AG04449 (cell line): ENCODE results near the gene CSRP1.

Source experiments
- CTCF ChIA-PET: fragments of 350-600 bp; formaldehyde crosslinking; extraction: SDS; loops from one replicate; lab custom pipeline; 2021; ENCODE audit warnings: antibody characterized with exemption; lab: Yijun Ruan, JAX
- POLR2A ChIA-PET: fragments of 400-600, 350-600 bp; formaldehyde crosslinking; extraction: SDS; loops from one replicate; lab custom pipeline; 2020; ENCODE audit warnings: antibody characterized with exemption, inconsistent platforms; lab: Yijun Ruan, JAX
- DNase-seq: peaks from one replicate; pipeline ENCODE4 v3.0.0-alpha.2; 2010; ENCODE audit warnings: low read depth, low spot score
- H3K4me3 ChIP-seq: 2 replicates; pipeline ENCODE4 v1.5.1; 2011; ENCODE audit warnings: low read depth, mild to moderate bottlenecking, control low read depth, low read length
- CTCF ChIP-seq: IDR thresholded peaks from one replicate; pipeline ENCODE4 v1.5.1; 2011; ENCODE audit warnings: mild to moderate bottlenecking, moderate library complexity, low read length, control low read depth, inconsistent platforms; ENCODE audit not compliant: insufficient read depth; ENCODE audit errors: missing control alignments

Gene CSRP1

GRCh38 chr1:201471772-201472171, 35.2 kb downstream of the CSRP1 start:
- no peak overlapping the region for H3K4me3 ChIP-seq
- CTCF ChIA-PET = interaction anchor here (0.6 to 2.4 kb wide), 8 partner anchors 9 to 65 kb away, joined by 3 to 16 read pairs (median 4); no protein-coding TSS in a partner anchor
- DNase-seq = no peak
- POLR2A ChIA-PET = interaction anchor here (0.6 kb wide), 1 partner anchor 49 kb away, joined by 3 read pairs; no protein-coding TSS in a partner anchor
- no peak for TF ChIP-seq CTCF

- CTCF ChIA-PET = interaction anchor here (2.4 to 3.0 kb wide), 2 partner anchors 10 to 35 kb away, joined by 16 to 20 read pairs; no protein-coding TSS in a partner anchor
- DNase-seq = no peak
- POLR2A ChIA-PET = interaction anchor here (1.9 kb wide), 1 partner anchor 11 kb away, joined by 6 read pairs; no protein-coding TSS in a partner anchor
These were observed 36.3 kb downstream of the CSRP1 start for GRCh38 chr1:201470581-201470980.

GRCh38 chr1:201469645-201470074, 37.3 kb downstream of the CSRP1 start:
- no peak for TF ChIP-seq CTCF
- DNase-seq = no peak
- H3K4me3 ChIP-seq = peak overlapping the region; percentile 97
- POLR2A ChIA-PET = interaction anchor here (0.7 to 2.4 kb wide), 19 partner anchors 9 to 70 kb away, joined by 3 to 25 read pairs (median 5); partner anchors contain the start of gene CSRP1
- CTCF ChIA-PET = interaction anchor here (0.7 to 11.3 kb wide), 11 partner anchors 9 to 123 kb away, joined by 3 to 119 read pairs (median 4); no protein-coding TSS in a partner anchor

More at GRCh38 chr1:201470581-201470980, 36.3 kb downstream of the CSRP1 start:
- no peak for TF ChIP-seq CTCF
- no peak overlapping the region for H3K4me3 ChIP-seq

GRCh38 chr1:201468844-201469644, 37.9 kb downstream of the CSRP1 start, which contains the start of gene PHLDA3:
TSS of gene PHLDA3 (minus strand) at chr1:201469188. CDS start at chr1:201468786, 402 bp downstream.
- DNase-seq = no peak
- ChIA-PET POLR2A (interaction anchor here (0.6 to 2.4 kb wide), 24 partner anchors 8 to 71 kb away, joined by 3 to 25 read pairs (median 4); partner anchors contain the start of gene CSRP1), CTCF (interaction anchor here (0.7 to 11.3 kb wide), 13 partner anchors 9 to 123 kb away, joined by 3 to 119 read pairs (median 4); no protein-coding TSS in a partner anchor)
- TF ChIP-seq CTCF = no peak
- peak within 1 kb of the TSS; percentile 97 for H3K4me3 ChIP-seq

GRCh38 chr1:201468501-201468843, 38.5 kb downstream of the CSRP1 start:
- no peak for DNase-seq
- ChIA-PET POLR2A (interaction anchor here (0.6 to 2.4 kb wide), 17 partner anchors 8 to 70 kb away, joined by 3 to 25 read pairs (median 5); partner anchors contain the start of gene CSRP1), CTCF (interaction anchor here (0.8 to 11.3 kb wide), 10 partner anchors 10 to 122 kb away, joined by 3 to 119 read pairs (median 6); no protein-coding TSS in a partner anchor)
- H3K4me3 ChIP-seq = peak overlapping the region; percentile 97
- no peak for TF ChIP-seq CTCF
